Smooth muscle cell of the brain vasculature (primary cell): ENCODE measurements around the gene CELF2.

Experiments used
- DNase-seq: peaks from one replicate; pipeline ENCODE4 v3.0.0-alpha.2; 2012; ENCODE audit warnings: low read depth, low spot score

The CELF2 gene

DNA sequence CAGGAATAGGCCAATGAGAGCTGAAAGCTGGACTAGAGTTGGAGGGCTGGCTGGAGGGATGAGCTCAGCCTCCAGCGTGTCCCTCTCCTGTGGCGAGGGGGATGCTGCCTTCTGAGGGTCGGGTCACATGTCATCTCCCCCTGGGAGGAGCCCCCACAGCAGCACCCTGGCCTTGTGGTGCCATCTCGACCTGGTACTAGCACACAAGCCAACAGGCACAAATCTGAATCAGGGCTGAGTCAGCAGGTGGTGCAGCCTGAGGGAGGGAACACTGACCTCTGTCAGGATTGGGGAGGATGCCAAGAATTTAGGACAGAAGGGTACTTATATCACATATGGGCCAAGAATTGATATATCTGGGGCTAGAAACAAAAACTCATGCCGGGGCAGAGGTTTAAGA, 280.4 kb downstream of the CELF2 start:
- DNase-seq = no peak

DNA sequence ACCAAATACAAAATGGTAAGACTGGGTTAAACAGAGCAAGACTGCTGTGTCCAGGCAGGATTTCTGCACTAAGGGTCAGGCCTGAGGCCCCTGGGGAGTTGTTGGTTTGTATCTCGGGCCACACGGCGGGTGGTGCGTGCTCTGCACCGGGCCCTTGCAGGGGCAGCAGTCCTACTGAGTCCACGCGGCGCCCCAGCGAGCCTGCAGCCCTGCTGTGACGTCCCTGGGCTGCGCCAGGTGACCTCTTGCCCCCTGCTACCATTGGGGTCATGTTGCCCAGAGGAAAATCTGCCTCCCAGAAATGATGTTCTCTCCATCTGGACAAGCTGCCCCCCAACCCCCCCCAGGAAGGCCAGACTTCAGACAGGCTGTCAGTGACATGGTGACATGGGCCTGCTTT, 281.5 kb downstream of the CELF2 start:
- DNase-seq = no peak

- no peak for DNase-seq
Measured at GRCh38 chr10:11300026-11300425, 282.4 kb downstream of the CELF2 start.

DNA sequence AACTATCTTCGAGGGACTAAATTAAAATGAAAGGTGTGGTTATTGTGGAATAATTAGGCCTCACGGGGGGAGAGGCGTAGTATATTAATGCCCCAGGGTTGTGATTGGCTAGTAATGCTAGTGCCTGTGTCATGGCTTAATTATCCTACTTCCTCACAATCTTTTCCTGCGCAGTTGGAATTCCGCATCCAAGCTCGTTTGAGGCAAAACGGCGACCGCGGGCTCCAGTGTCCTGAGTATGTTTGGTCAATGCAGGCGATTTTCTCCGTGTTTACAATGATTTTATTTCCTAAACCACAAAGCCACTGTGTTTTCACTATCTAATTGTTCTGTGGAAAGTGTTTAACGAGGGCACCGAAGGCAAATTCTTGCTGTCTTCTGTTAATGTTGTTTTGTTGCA, 282.9 kb downstream of the CELF2 start:
- no peak for DNase-seq

- no peak for DNase-seq
Measured at GRCh38 chr10:11301571-11302111, 284.0 kb downstream of the CELF2 start.

- no peak for DNase-seq
Measured at GRCh38 chr10:11302181-11302580, 284.5 kb downstream of the CELF2 start.

GRCh38 chr10:11303361-11304170, 285.9 kb downstream of the CELF2 start:
- no peak for DNase-seq

DNA sequence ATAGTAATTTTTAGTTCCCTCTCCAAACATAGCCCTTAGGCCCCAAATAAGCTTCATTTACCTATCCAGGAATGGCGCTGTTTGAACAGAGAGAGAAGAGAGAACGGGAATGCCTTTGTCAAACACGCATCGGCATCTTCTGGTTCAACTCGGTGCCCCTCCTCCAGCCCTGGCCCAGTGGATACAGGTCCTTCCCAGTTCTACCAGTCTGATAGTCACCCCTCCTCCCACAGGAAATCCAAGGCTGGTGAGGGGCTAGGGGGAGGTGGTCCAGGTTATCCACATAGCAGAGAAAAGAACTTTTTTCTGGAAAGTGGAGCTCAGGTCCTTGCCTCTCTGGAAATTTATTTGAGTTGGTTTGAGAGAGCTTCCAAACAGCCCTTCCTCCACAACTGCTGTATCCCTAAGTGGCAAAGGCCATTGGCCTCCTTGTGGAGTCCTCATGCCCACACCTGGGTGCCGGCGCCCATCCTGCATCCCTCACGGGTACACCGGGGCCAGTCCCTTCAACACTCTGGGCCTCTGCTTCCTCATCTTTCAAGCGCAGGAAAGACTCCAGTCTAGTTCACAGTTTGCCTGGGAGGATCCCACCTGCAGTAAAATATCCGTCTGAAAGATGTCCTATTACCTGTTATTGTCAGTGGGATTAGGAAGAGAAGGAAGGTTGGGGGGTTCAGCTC, 287.4 kb downstream of the CELF2 start:
- no peak for DNase-seq

DNA sequence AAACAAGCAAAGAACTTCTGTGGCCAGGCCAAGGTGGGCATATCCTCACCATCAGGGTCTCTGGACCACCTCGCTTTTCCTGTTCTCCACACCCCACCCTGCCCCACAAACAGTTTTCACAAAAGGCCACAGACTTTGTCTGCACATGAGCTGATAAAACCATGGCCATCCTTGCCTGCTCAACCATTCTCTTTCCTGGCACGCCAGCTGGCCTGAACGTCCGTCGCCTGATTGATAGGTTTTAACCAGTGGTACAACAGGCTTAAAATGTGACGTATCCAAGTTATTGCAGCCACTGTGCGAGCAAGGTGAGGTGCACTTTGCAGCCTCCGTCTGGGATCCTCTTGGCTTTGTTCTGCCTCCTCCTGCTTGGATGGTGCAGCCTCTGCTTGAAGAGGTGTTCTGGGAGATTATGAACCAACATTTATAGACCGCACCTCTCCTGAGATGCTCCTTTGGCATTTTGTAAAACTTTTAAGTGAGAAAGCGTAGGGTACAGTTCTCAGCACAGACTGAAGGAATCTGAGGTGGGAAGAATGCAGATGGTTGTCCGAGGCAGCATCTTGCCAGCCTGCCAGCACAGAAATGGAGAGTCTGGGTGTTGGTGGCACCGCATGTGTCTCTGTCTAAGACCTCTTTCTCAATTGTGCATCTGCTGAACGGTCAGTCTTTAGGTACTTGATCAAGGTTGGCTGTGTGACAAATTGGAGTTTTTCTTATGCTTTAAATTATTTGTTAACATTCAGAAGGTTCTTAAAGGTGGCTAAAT, 288.3 kb downstream of the CELF2 start:
- DNase-seq = no peak

- no peak for DNase-seq
Measured at GRCh38 chr10:11307004-11307403, 289.3 kb downstream of the CELF2 start.

DNA sequence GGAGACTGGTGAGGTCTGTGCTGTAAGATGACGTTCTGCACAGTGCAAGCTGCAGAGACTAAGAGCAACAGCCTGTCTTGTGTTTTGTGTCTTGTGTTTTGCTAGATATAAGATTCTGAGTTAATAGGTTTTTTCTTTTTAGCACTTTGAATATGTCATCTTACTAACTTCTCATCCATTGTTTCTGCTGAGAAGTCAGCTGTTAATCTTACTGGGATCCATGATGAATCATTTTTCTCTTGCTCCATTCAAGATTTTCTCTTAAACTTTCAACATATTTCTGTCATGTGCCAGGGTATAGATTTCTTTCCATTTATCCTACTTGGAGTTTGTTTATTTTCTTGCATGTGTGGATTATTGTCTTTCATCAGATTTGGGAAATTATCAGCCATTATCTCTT, 290.3 kb downstream of the CELF2 start:
- DNase-seq = no peak

GRCh38 chr10:11311027-11311426, 293.4 kb downstream of the CELF2 start:
- no peak for DNase-seq

- DNase-seq = no peak
Measured at GRCh38 chr10:11313463-11313862, 295.8 kb downstream of the CELF2 start.

GRCh38 chr10:11317936-11318670, 300.4 kb downstream of the CELF2 start:
- DNase-seq = no peak

GRCh38 chr10:11318826-11319598, 301.3 kb downstream of the CELF2 start:
- no peak for DNase-seq

- no peak for DNase-seq
Measured at GRCh38 chr10:11319990-11320602, 302.4 kb downstream of the CELF2 start.

DNA sequence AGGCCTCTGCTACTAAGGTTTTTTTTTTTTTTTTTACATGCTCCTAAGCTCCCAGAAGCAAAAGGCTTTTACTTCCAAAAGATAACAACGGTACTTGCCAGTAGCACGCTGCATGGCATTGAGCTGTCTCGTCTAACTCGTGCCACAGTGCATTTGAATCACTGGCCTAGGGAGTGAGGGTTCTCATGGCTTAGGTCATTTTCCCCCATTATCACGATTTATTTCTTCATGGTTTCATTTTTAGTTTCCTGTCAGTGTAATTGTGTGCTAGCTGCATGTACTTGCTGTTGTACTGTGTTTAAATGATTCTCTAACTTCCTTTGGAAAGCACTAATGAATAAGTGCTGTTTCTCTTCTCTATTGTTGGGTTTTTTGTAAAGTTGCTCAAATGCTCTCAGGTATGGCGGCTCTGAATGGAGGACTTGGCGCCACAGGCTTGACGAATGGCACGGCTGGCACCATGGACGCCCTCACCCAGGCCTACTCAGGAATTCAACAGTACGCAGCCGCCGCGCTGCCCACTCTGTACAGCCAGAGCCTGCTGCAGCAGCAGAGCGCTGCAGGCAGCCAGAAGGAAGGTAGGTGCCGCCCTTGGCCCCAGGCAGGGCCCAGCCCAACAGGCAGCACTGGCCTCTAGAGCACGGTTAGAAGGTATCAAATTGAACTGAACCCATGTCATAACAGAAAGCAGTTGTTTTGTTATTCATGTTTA, 303.3 kb downstream of the CELF2 start:
- DNase-seq = no peak

GRCh38 chr10:11322698-11323097, 305.0 kb downstream of the CELF2 start:
- no peak for DNase-seq

- DNase-seq = no peak
Measured at GRCh38 chr10:11324761-11325321, 307.2 kb downstream of the CELF2 start.
